ENCODE results near the gene ITPK1.

ITPK1 gene

GRCh38 chr14:93103392-93104080 is 12.2 kb downstream of the ITPK1 start:
- DNase-seq = peak; percentile 30 to 44

GRCh38 chr14:93102141-93102540 is 13.6 kb downstream of the ITPK1 start:
- DNase-seq = no peak

- DNase-seq = no peak
Measured at GRCh38 chr14:93101181-93101580, 14.5 kb downstream of the ITPK1 start.

GRCh38 chr14:93100570-93100969 is 15.2 kb downstream of the ITPK1 start:
- DNase-seq = no peak

GRCh38 chr14:93100100-93100499 is 15.6 kb downstream of the ITPK1 start:
- DNase-seq = no peak

GRCh38 chr14:93099643-93100042 is 16.1 kb downstream of the ITPK1 start:
- DNase-seq = no peak

- no peak for DNase-seq
Measured at GRCh38 chr14:93099196-93099595, 16.5 kb downstream of the ITPK1 start.

GRCh38 chr14:93096691-93097322 is 18.9 kb downstream of the ITPK1 start:
- DNase-seq = peak in 1 of 2 donors; percentile 63

- no peak for DNase-seq
Measured at GRCh38 chr14:93095742-93096510, 19.8 kb downstream of the ITPK1 start.

- no peak for DNase-seq
Measured at GRCh38 chr14:93094121-93094918, 21.4 kb downstream of the ITPK1 start.

- DNase-seq = peak; percentile 65 to 83
Measured at GRCh38 chr14:93092606-93093556, 22.8 kb downstream of the ITPK1 start.

- no peak for DNase-seq
Measured at GRCh38 chr14:93091666-93092065, 24.1 kb downstream of the ITPK1 start.

GRCh38 chr14:93090826-93091555 is 24.7 kb downstream of the ITPK1 start:
- DNase-seq = no peak

GRCh38 chr14:93089521-93090269 is 26.0 kb downstream of the ITPK1 start:
- DNase-seq = no peak

GRCh38 chr14:93086441-93087055 is 29.2 kb downstream of the ITPK1 start:
- DNase-seq = no peak

- no peak for DNase-seq
Measured at GRCh38 chr14:93085911-93086310, 29.8 kb downstream of the ITPK1 start.

GRCh38 chr14:93084866-93085857 is 30.6 kb downstream of the ITPK1 start:
- DNase-seq = no peak

- no peak for DNase-seq
Measured at GRCh38 chr14:93084402-93084801, 31.3 kb downstream of the ITPK1 start.
